GOT3 (cell line): ENCODE results near the gene PGR.
"Not testable (repeated sequence)": the region's sequence is repeated elsewhere in the genome, so short reads cannot be mapped to it uniquely, and the experiment has no call there.

Experiments used
- DNase-seq: peaks from one replicate; lab custom pipeline; 2025; ENCODE audit warnings: mixed read lengths; lab: John Stamatoyannopoulos, UW

The PGR gene

GRCh38 chr11:101082813-101083212, 46.8 kb downstream of the PGR start:
- DNase-seq: no peak

- no peak for DNase-seq
Observed at GRCh38 chr11:101063706-101064105, 65.9 kb downstream of the PGR start.

GRCh38 chr11:101061606-101062005, 68.0 kb downstream of the PGR start:
- no peak for DNase-seq

GRCh38 chr11:101059331-101059730, 70.3 kb downstream of the PGR start:
- no peak for DNase-seq

- no peak for DNase-seq
Observed at GRCh38 chr11:101053492-101053891, 76.1 kb downstream of the PGR start.

GRCh38 chr11:101051677-101052076, 77.9 kb downstream of the PGR start:
- DNase-seq: no peak

GRCh38 chr11:101049813-101050212, 79.8 kb downstream of the PGR start:
- DNase-seq: no peak

- DNase-seq: no peak
Observed at GRCh38 chr11:101049123-101049522, 80.5 kb downstream of the PGR start.

- DNase-seq: no peak
Observed at GRCh38 chr11:101048479-101048878, 81.1 kb downstream of the PGR start.

- DNase-seq: no peak
Observed at GRCh38 chr11:101046947-101047346, 82.7 kb downstream of the PGR start.

- no peak for DNase-seq
Observed at GRCh38 chr11:101045415-101045814, 84.2 kb downstream of the PGR start.

GRCh38 chr11:101043940-101044339, 85.7 kb downstream of the PGR start:
- DNase-seq: no peak

- no peak for DNase-seq
Observed at GRCh38 chr11:101035872-101036271, 93.7 kb downstream of the PGR start.

GRCh38 chr11:101034076-101034475, 95.5 kb downstream of the PGR start:
- no peak for DNase-seq

GRCh38 chr11:101032991-101033390, 96.6 kb downstream of the PGR start:
- no peak for DNase-seq

GRCh38 chr11:101031713-101032112, 97.9 kb downstream of the PGR start:
- no peak for DNase-seq

- DNase-seq: no peak
Observed at GRCh38 chr11:101030692-101031091, 98.9 kb downstream of the PGR start.

GRCh38 chr11:101030015-101030414, 99.6 kb downstream of the PGR start:
- no peak for DNase-seq

GRCh38 chr11:101028644-101029043, 101.0 kb downstream of the PGR start:
- DNase-seq: no peak

- no peak for DNase-seq
Observed at GRCh38 chr11:101022256-101022655, 107.4 kb downstream of the PGR start.

- no peak for DNase-seq
Observed at GRCh38 chr11:101019870-101020269, 109.7 kb downstream of the PGR start.

- no peak for DNase-seq
Observed at GRCh38 chr11:101014600-101015285, 114.9 kb downstream of the PGR start.

GRCh38 chr11:101013702-101014101, 115.9 kb downstream of the PGR start:
- not testable (repeated sequence) for DNase-seq

GRCh38 chr11:101011881-101012280, 117.7 kb downstream of the PGR start:
- DNase-seq: no peak
